IMR-90 (cell line): ENCODE measurements around the gene STARD13. TPM values are rescaled to one million over a fixed set of nuclear protein-coding genes. Genes with fewer than 3 reads are reported as not detected.

Experiments used
- ATAC-seq: fragments of 200-7000 bp; cut with Tn5 transposase; 2 replicates; pipeline ENCODE4 v1.9.1; 2020; ENCODE audit warnings: low read depth, mild to moderate bottlenecking, moderate library complexity
- BruUV-seq: library from RNA; stranded (reverse); fragments of 400-500 nt; replicated peaks from 2 replicates; lab custom pipeline; 2021; lab: Mats Ljungman, UMichigan
- CTCF ChIA-PET: fragments of 300-600 bp; formaldehyde crosslinking; extraction: SDS; loops from one replicate; lab custom pipeline; 2021; ENCODE audit warnings: antibody characterized with exemption; lab: Yijun Ruan, JAX
- POLR2A ChIA-PET: fragments of 300-600 bp; sonication (Branson Sonifier 250); formaldehyde crosslinking; loops from one replicate; lab custom pipeline; 2022; ENCODE audit warnings: antibody characterized with exemption; ENCODE audit not compliant: unreplicated experiment; lab: Charles Lee
- DNase-seq: peaks from one replicate; pipeline ENCODE4 v3.0.0; 2013
- H2AFZ ChIP-seq: replicated peaks from 2 replicates; pipeline ENCODE3; 2013; ENCODE audit warnings: low read length, mild to moderate bottlenecking; ENCODE audit not compliant: poor library complexity
- H2AK5ac ChIP-seq: 2 replicates; pipeline ENCODE4 v1.6.1; 2013; ENCODE audit warnings: low read depth, low read length, inconsistent platforms
- H2AK9ac ChIP-seq: replicated peaks from 2 replicates; pipeline ENCODE3; 2013; ENCODE audit warnings: mild to moderate bottlenecking, low read depth, low read length, moderate library complexity; ENCODE audit not compliant: poor library complexity
- H2BK120ac ChIP-seq: 2 replicates; pipeline ENCODE4 v1.6.1; 2013; ENCODE audit warnings: low read depth, low read length, inconsistent platforms
- H2BK15ac ChIP-seq: 3 replicates; pipeline ENCODE4 v1.6.1; 2013; ENCODE audit warnings: low read depth, low read length, inconsistent platforms
- H2BK20ac ChIP-seq: 2 replicates; pipeline ENCODE4 v1.6.1; 2013; ENCODE audit warnings: low read depth, mild to moderate bottlenecking, inconsistent platforms, low read length, moderate library complexity
- H2BK5ac ChIP-seq: 2 replicates; pipeline ENCODE4 v1.6.1; 2013; ENCODE audit warnings: mild to moderate bottlenecking, low read depth, low read length, inconsistent platforms; ENCODE audit not compliant: poor library complexity, severe bottlenecking
- H3K14ac ChIP-seq: replicated peaks from 2 replicates; pipeline ENCODE4 v1.6.1; 2013; ENCODE audit warnings: low read depth, low read length, inconsistent platforms
- H3K18ac ChIP-seq: 2 replicates; pipeline ENCODE4 v1.6.1; 2013; ENCODE audit warnings: low read depth, low read length, control low read depth
- H3K23ac ChIP-seq: 2 replicates; pipeline ENCODE4 v1.6.1; 2013; ENCODE audit warnings: low read depth, low read length, inconsistent platforms
- H3K27ac ChIP-seq: 2 replicates; pipeline ENCODE4 v1.5.1; 2013; ENCODE audit warnings: mild to moderate bottlenecking, control low read depth, low read length; ENCODE audit not compliant: insufficient read depth
- H3K27me3 ChIP-seq: 2 replicates; pipeline ENCODE4 v1.6.1; 2013; ENCODE audit warnings: low read length; ENCODE audit not compliant: control insufficient read depth, insufficient read depth
- H3K36me3 ChIP-seq: 2 replicates; pipeline ENCODE4 v1.6.1; 2013; ENCODE audit warnings: low read length, mixed read lengths; ENCODE audit not compliant: control insufficient read depth, insufficient read depth
- H3K4ac ChIP-seq: 2 replicates; pipeline ENCODE4 v1.6.1; 2013; ENCODE audit warnings: low read depth, low read length, inconsistent platforms
- H3K4me1 ChIP-seq: 2 replicates; pipeline ENCODE4 v1.6.1; 2013; ENCODE audit warnings: low read length, mixed read lengths; ENCODE audit not compliant: control insufficient read depth, insufficient read depth
- H3K4me2 ChIP-seq: 2 replicates; pipeline ENCODE4 v1.6.1; 2013; ENCODE audit warnings: low read depth, mild to moderate bottlenecking, control low read depth, low read length, moderate library complexity
- H3K4me3 ChIP-seq: 2 replicates; pipeline ENCODE4 v1.5.1; 2013; ENCODE audit warnings: low read depth, mild to moderate bottlenecking, control low read depth, low read length, moderate library complexity; ENCODE audit not compliant: insufficient read depth
- H3K56ac ChIP-seq: 2 replicates; pipeline ENCODE4 v1.6.1; 2013; ENCODE audit warnings: low read length, inconsistent platforms; ENCODE audit not compliant: insufficient read depth; ENCODE audit errors: extremely low read depth
- H3K79me1 ChIP-seq, 2 experiments: 2 replicates each; pipeline ENCODE4 v1.6.1; 2013; ENCODE audit warnings: low read length in 2 of 2, inconsistent platforms in 1 of 2, low read depth in 1 of 2
- H3K9ac ChIP-seq: 2 replicates; pipeline ENCODE4 v1.6.1; 2013; ENCODE audit warnings: low read depth, low read length, control low read depth
- H3K9me1 ChIP-seq: 2 replicates; pipeline ENCODE4 v1.6.1; 2013; ENCODE audit warnings: low read length, inconsistent platforms; ENCODE audit not compliant: insufficient read depth
- H3K9me3 ChIP-seq: 2 replicates; pipeline ENCODE4 v1.6.1; 2013; ENCODE audit warnings: low read length; ENCODE audit not compliant: control insufficient read depth, insufficient read depth
- H4K20me1 ChIP-seq: 2 replicates; pipeline ENCODE4 v1.6.1; 2013; ENCODE audit warnings: low read length, inconsistent platforms; ENCODE audit not compliant: insufficient read depth
- H4K5ac ChIP-seq: 2 replicates; pipeline ENCODE4 v1.6.1; 2013; ENCODE audit warnings: mild to moderate bottlenecking, low read depth, low read length, control low read depth
- H4K8ac ChIP-seq, 2 experiments: 2 replicates each; pipeline ENCODE4 v1.6.1; 2013; ENCODE audit warnings: low read depth in 2 of 2, low read length in 2 of 2, control low read depth in 1 of 2, inconsistent platforms in 1 of 2
- H4K91ac ChIP-seq: 2 replicates; pipeline ENCODE4 v1.6.1; 2013; ENCODE audit warnings: low read depth, low read length, inconsistent platforms; ENCODE audit not compliant: insufficient read depth
- BHLHE40 ChIP-seq: fragments of 150-350 bp; IDR thresholded peaks from 2 replicates; pipeline ENCODE4 v1.6.1; 2016; ENCODE audit warnings: mild to moderate bottlenecking, low read depth, low read length
- CEBPB ChIP-seq: IDR thresholded peaks from 2 replicates; pipeline ENCODE4 v1.6.1; 2012; ENCODE audit warnings: low read depth, low read length, improper control_type of control experiment
- MAZ ChIP-seq: IDR thresholded peaks from 2 replicates; pipeline ENCODE4 v1.6.1; 2012; ENCODE audit warnings: low read depth, mild to moderate bottlenecking, low read length, improper control_type of control experiment, moderate library complexity, borderline replicate concordance
- RAD21 ChIP-seq: IDR thresholded peaks from 2 replicates; pipeline ENCODE4 v1.6.1; 2012; ENCODE audit warnings: low read length, improper control_type of control experiment
- SMC3 ChIP-seq: fragments of 150-350 bp; IDR thresholded peaks from 2 replicates; pipeline ENCODE4 v1.6.1; 2016; ENCODE audit warnings: low read depth, mild to moderate bottlenecking, antibody characterized with exemption, low read length, moderate library complexity
- WGBS, 2 experiments: methylation state at CpG; one replicate each; pipeline versions ENCODE4 v1.1.5 to v1.1.7; 2013; ENCODE audit warnings: missing lambda C conversion rate in 2 of 2; ENCODE audit not compliant: insufficient read length in 1 of 2; ENCODE audit errors: extremely low coverage in 2 of 2; 5-methylcytosine and 5-hydroxymethylcytosine counted together
- dilution Hi-C: fragments of 300-500 bp; cut with HindIII; formaldehyde crosslinking; loops from one replicate; pipeline ENCODE4 v1.14.3; 2018; ENCODE audit warnings: low sequenced_read_pairs; ENCODE audit not compliant: unreplicated experiment
- in situ Hi-C: fragments of 300-500 bp; cut with MboI; formaldehyde crosslinking; loops from 3 replicates; pipeline ENCODE4 v1.14.3; 2019; ENCODE audit warnings: low sequenced_read_pairs, inconsistent platforms, mixed read lengths
- intact Hi-C: fragments of 100-400 bp; cut with micrococcal nuclease; formaldehyde crosslinking; loops from 2 replicates; pipeline ENCODE4 v1.10.0; 2022
- polyA plus RNA-seq, 3 experiments: library from polyadenylated mRNA; depleted of rRNA; stranded (reverse); fragments of >200 nt; gene quantifications; 2 replicates each; pipeline ENCODE4 v1.2.3, GENCODE V29; 2012; ENCODE audit warnings: low replicate concordance in 1 of 3
- total RNA-seq: library from RNA; depleted of rRNA; stranded (reverse); fragments of >200 nt; gene quantifications from 2 replicates; pipeline ENCODE4 v1.2.3, GENCODE V29; 2012
- TF ChIP-seq, protein P1 (sequence below): fragments of 150-350 bp; IDR thresholded peaks from 2 replicates; pipeline ENCODE4 v1.6.1; 2016; ENCODE audit warnings: low read depth, mild to moderate bottlenecking, low read length, moderate library complexity, borderline replicate concordance

Gene STARD13
- total and polyA plus RNA-seq, 2 of the 4 experiments (the other 2 are of a cell fraction), result 23.6 to 46.6 TPM

DNA sequence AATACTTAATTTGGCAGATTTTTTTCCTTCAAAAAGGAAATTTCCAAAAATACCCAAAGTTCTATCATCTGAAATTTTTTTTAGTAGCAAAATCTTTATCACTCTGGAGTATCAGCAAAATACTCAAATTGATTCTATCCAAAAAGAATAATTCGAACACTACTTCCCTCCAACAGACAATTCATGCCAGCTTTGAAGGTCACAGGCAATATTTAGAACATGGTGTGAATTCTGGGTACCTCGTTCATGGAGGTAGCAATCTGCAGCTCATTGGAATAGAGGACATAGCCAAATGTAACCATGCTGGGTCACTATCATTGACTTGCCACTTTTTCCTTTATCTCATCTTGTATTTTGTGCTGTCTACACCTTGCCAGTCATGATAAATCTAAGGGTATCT lies 119.8 kb downstream of the STARD13 start:
- Histone ChIP-seq H3K18ac (no peak overlapping the region), H4K91ac (no peak overlapping the region), H2BK120ac (no peak overlapping the region), H3K4me1 (peaks cover 15% of the 10 kb centered on the region), H2AK5ac (no peak overlapping the region), H3K4ac (no peak overlapping the region), H4K5ac (no peak overlapping the region), H3K79me1 (peaks cover 52 to 55% of the 10 kb centered on the region in 2 experiments), H2BK15ac (no peak overlapping the region), H2BK20ac (no peak overlapping the region; the same call in 1 of the 2 replicates), H2AFZ (no peak overlapping the region), H3K27me3 (no peaks in the 10 kb centered on the region), H3K4me2 (no peak overlapping the region), H3K9me3 (peaks cover 4% of the 10 kb centered on the region; the same call in 1 of the 2 replicates), H3K9ac (no peak overlapping the region), H3K36me3 (peaks cover 41% of the 10 kb centered on the region), H4K8ac (no peak overlapping the region), H2BK5ac (no peak overlapping the region), H2AK9ac (no peak overlapping the region), H3K23ac (no peak overlapping the region), H3K14ac (no peak overlapping the region), H4K20me1 (peaks cover 11% of the 10 kb centered on the region), H3K4me3 (no peak overlapping the region), H3K56ac (no peak overlapping the region), H3K27ac (no peak overlapping the region), H3K9me1 (peaks cover 21% of the 10 kb centered on the region)
- intact Hi-C loops, result no loop called here
- no peak for TF ChIP-seq BHLHE40
- TF ChIP-seq, protein P1, sequence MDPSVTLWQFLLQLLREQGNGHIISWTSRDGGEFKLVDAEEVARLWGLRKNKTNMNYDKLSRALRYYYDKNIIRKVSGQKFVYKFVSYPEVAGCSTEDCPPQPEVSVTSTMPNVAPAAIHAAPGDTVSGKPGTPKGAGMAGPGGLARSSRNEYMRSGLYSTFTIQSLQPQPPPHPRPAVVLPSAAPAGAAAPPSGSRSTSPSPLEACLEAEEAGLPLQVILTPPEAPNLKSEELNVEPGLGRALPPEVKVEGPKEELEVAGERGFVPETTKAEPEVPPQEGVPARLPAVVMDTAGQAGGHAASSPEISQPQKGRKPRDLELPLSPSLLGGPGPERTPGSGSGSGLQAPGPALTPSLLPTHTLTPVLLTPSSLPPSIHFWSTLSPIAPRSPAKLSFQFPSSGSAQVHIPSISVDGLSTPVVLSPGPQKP, result no peak
- TF ChIP-seq MAZ, result no peak
- no peak for TF ChIP-seq CEBPB
- no peak for TF ChIP-seq SMC3
- TF ChIP-seq RAD21, result no peak
- BruUV-seq, result no TSS peak
- DNase-seq, result no peak
- dilution Hi-C loops, result no loop called here
- POLR2A ChIA-PET, result no interaction called here
- no CpG with 5 or more reads among the region's 2 CpGs for WGBS, 2 experiments
- in situ Hi-C loops, result no loop called here
- CTCF ChIA-PET, result no interaction called here
- ATAC-seq, result no peak
